Measurements from ENCODE around the gene ARHGEF33. TPM values are rescaled to one million over a fixed set of nuclear protein-coding genes. Genes with fewer than 3 reads are reported as not detected.

The ARHGEF33 gene
- total and polyA plus RNA-seq, 2 experiments from 2014 or later, result 0.27 to 0.31 TPM

DNA sequence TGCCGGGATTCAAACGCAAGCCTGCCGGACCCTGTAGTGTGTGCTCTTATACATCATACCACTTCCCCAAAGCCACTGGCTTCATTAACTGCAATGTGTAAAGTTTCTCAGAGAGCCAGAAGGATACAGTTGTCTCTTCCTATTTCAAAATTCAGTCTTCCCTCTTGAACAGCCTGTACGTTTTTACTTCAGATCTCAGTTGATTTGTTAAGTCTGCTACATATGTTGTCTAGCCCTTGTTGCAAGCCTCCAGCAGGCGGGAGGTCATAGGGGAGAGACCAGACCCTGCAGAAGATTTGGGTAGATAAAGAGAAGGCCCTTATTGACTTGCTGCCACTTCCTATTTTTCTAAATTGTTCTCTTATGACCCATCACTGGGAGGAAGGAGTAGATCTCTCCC is 56.2 kb downstream of the ARHGEF33 start:
- 80% methylated on average over 5 of the region's 5 CpGs for WGBS (ENCODE audit: low lambda C conversion rate, missing lambda C conversion rate)
- TF ChIP-seq EZH2 (IDR thresholded peaks at IDR 0.05; ENCODE audit: borderline replicate concordance) (no peak), EZH2phosphoT487 (IDR thresholded peaks at IDR 0.05; ENCODE audit: low read depth, severe bottlenecking, unreplicated experiment) (no peak), CTCF (IDR thresholded peaks at IDR 0.05; ENCODE audit: poor library complexity) (no peak)

DNA sequence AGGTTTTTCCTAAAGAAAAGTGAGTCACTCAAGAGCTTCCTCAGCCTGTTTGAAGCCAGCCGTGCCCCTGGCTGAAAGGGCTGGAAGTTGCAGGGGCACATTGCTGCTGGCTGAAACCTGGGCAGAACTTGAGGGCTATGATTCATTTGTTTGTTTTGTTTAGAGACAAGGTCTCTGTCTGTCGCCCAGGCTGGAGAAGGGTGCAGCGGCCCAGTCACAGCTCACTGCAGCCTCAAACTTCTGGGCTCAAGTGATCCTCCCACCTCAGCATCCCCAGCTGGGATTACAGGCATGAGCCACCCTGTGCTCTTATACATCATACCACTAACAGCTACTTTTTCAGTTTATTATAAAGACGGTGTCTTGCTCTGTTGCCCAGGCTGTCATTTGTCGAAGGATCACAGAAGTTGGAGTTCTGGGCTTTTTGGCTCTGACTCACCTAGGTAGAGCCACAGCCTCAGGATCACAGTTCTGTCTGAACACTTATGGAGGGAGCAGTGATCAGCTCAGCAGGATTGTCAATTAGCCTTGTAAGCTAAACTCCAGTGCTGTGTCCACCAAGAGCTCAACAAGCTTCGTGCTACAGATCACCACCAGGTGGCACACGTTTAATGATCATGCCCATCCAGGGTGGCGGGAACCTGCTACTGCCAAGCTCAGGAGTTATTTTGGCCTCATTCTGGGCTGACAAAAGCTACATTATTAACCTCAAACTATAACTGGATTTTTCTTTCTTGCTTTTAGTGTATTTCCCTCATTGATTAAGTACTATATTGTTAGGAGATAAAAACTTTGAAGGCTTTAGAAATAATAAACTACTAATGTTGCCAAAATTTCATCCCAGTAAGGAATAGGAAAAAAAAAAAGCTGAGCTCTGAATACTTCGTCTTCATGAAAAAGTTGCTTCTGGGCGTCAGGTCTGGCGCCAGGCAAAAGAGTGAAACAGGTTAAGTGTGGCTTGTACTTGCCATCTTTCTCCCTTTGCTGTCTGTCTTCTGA is 57.9 kb downstream of the ARHGEF33 start:
- Histone ChIP-seq H3K27me3 (no peaks in the 10 kb centered on the region), H3K9me2 (replicated peaks; ENCODE audit: insufficient read depth) (no peaks in the 10 kb centered on the region), H3K9me3 (ENCODE audit: low read depth) (no peaks in the 10 kb centered on the region), H3K36me3 (replicated peaks; ENCODE audit: insufficient read depth, low read depth) (no peaks in the 10 kb centered on the region), H3K4me3 (no peak overlapping the region), H2AFZ (no peak overlapping the region), H3K27ac (no peak overlapping the region), H3K4me1 (ENCODE audit: insufficient read depth) (no peaks in the 10 kb centered on the region), H4K20me1 (ENCODE audit: insufficient read depth, poor library complexity, severe bottlenecking) (no peaks in the 10 kb centered on the region), H3K4me2 (no peak overlapping the region), H3K79me2 (no peaks in the 10 kb centered on the region)
- peak; percentile 85 for DNase-seq (ENCODE audit: low spot score)
- 44% methylated on average over 11 of the region's 11 CpGs for WGBS (ENCODE audit: low lambda C conversion rate, missing lambda C conversion rate)
- TF ChIP-seq EZH2phosphoT487 (IDR thresholded peaks at IDR 0.05; ENCODE audit: low read depth, severe bottlenecking, unreplicated experiment) (no peak), EZH2 (IDR thresholded peaks at IDR 0.05; ENCODE audit: borderline replicate concordance) (no peak), CTCF (IDR thresholded peaks at IDR 0.05; ENCODE audit: poor library complexity) (peak; percentile 62)

More for the DNA sequence above, 56.2 kb downstream of the ARHGEF33 start:
- Histone ChIP-seq H2AFZ (no peak overlapping the region), H3K27ac (no peak overlapping the region), H3K36me3 (replicated peaks; ENCODE audit: insufficient read depth, low read depth) (no peaks in the 10 kb centered on the region), H3K27me3 (no peaks in the 10 kb centered on the region), H3K9me3 (ENCODE audit: low read depth) (no peaks in the 10 kb centered on the region), H4K20me1 (ENCODE audit: insufficient read depth, poor library complexity, severe bottlenecking) (no peaks in the 10 kb centered on the region), H3K79me2 (no peaks in the 10 kb centered on the region), H3K9me2 (replicated peaks; ENCODE audit: insufficient read depth) (no peaks in the 10 kb centered on the region), H3K4me1 (ENCODE audit: insufficient read depth) (no peaks in the 10 kb centered on the region), H3K4me2 (no peak overlapping the region), H3K4me3 (no peak overlapping the region)
- no peak for DNase-seq (ENCODE audit: low spot score)

GRCh38 chr2:38948387-38948882 is 58.8 kb downstream of the ARHGEF33 start:
- Histone ChIP-seq H3K36me3 (replicated peaks; ENCODE audit: insufficient read depth, low read depth) (no peaks in the 10 kb centered on the region), H3K9me3 (ENCODE audit: low read depth) (no peaks in the 10 kb centered on the region), H3K4me2 (no peak overlapping the region), H3K27ac (no peak overlapping the region), H3K27me3 (no peaks in the 10 kb centered on the region), H3K79me2 (no peaks in the 10 kb centered on the region), H3K4me1 (ENCODE audit: insufficient read depth) (no peaks in the 10 kb centered on the region), H2AFZ (no peak overlapping the region), H3K9me2 (replicated peaks; ENCODE audit: insufficient read depth) (no peaks in the 10 kb centered on the region), H4K20me1 (ENCODE audit: insufficient read depth, poor library complexity, severe bottlenecking) (no peaks in the 10 kb centered on the region), H3K4me3 (no peak overlapping the region)
- TF ChIP-seq EZH2phosphoT487 (IDR thresholded peaks at IDR 0.05; ENCODE audit: low read depth, severe bottlenecking, unreplicated experiment) (no peak), EZH2 (IDR thresholded peaks at IDR 0.05; ENCODE audit: borderline replicate concordance) (no peak), CTCF (IDR thresholded peaks at IDR 0.05; ENCODE audit: poor library complexity) (no peak)
- no peak for DNase-seq (ENCODE audit: low spot score)
- 88% methylated on average over 3 of the region's 3 CpGs for WGBS (ENCODE audit: low lambda C conversion rate, missing lambda C conversion rate)

All from hepatocyte (in vitro differentiated cells).